GM18502 (cell line): ENCODE data around the gene TMEM107.
"Not testable (repeated sequence)": the region's sequence is repeated elsewhere in the genome, so short reads cannot be mapped to it uniquely, and the experiment has no call there.

Source experiments
- ATAC-seq: cut with Tn5 transposase; IDR thresholded peaks from one replicate; pipeline ENCODE4 v1.9.1; 2021; ENCODE audit warnings: mild to moderate bottlenecking; ENCODE audit not compliant: unreplicated experiment, poor library complexity

TMEM107 gene

GRCh38 chr17:8176197-8176940, at the start of gene TMEM107:
TSS of gene TMEM107 (minus strand) at chr17:8176380. CDS start at chr17:8176286, 94 bp downstream.
- no peak for ATAC-seq

GRCh38 chr17:8224891-8225812, 49.0 kb upstream of the TMEM107 start:
- ATAC-seq: no peak

GRCh38 chr17:8223356-8224126, 47.4 kb upstream of the TMEM107 start:
- no peak for ATAC-seq

- peak; percentile 26 for ATAC-seq
Observed at GRCh38 chr17:8222630-8223355, 46.6 kb upstream of the TMEM107 start.

GRCh38 chr17:8222380-8222629, 46.1 kb upstream of the TMEM107 start:
- ATAC-seq: peak; percentile 37

GRCh38 chr17:8221663-8222379, 45.6 kb upstream of the TMEM107 start:
- ATAC-seq: peak; percentile 47

- ATAC-seq: no peak
Observed at GRCh38 chr17:8220783-8221662, 44.8 kb upstream of the TMEM107 start.

- not testable (repeated sequence) for ATAC-seq
Observed at GRCh38 chr17:8214000-8214399, 37.8 kb upstream of the TMEM107 start.

- no peak for ATAC-seq
Observed at GRCh38 chr17:8212312-8213180, 36.4 kb upstream of the TMEM107 start.

GRCh38 chr17:8210761-8211458, 34.7 kb upstream of the TMEM107 start:
- ATAC-seq: peak; percentile 2

- ATAC-seq: peak; percentile 84
Observed at GRCh38 chr17:8209907-8210760, 34.0 kb upstream of the TMEM107 start, which contains the start of gene AURKB. TSS of gene AURKB (minus strand) at chr17:8210575. CDS start at chr17:8210224, 351 bp downstream.

GRCh38 chr17:8206536-8206935, 30.4 kb upstream of the TMEM107 start:
- ATAC-seq: no peak

GRCh38 chr17:8204761-8205555, 28.8 kb upstream of the TMEM107 start:
- no peak for ATAC-seq

- ATAC-seq: no peak
Observed at GRCh38 chr17:8192070-8192815, 16.1 kb upstream of the TMEM107 start.

- ATAC-seq: no peak
Observed at GRCh38 chr17:8190506-8190905, 14.3 kb upstream of the TMEM107 start.
